ENCODE measurements around the gene LCMT2.
"Not testable (repeated sequence)": the region's sequence is repeated elsewhere in the genome, so short reads cannot be mapped to it uniquely, and the experiment has no call there.

LCMT2 gene

DNA sequence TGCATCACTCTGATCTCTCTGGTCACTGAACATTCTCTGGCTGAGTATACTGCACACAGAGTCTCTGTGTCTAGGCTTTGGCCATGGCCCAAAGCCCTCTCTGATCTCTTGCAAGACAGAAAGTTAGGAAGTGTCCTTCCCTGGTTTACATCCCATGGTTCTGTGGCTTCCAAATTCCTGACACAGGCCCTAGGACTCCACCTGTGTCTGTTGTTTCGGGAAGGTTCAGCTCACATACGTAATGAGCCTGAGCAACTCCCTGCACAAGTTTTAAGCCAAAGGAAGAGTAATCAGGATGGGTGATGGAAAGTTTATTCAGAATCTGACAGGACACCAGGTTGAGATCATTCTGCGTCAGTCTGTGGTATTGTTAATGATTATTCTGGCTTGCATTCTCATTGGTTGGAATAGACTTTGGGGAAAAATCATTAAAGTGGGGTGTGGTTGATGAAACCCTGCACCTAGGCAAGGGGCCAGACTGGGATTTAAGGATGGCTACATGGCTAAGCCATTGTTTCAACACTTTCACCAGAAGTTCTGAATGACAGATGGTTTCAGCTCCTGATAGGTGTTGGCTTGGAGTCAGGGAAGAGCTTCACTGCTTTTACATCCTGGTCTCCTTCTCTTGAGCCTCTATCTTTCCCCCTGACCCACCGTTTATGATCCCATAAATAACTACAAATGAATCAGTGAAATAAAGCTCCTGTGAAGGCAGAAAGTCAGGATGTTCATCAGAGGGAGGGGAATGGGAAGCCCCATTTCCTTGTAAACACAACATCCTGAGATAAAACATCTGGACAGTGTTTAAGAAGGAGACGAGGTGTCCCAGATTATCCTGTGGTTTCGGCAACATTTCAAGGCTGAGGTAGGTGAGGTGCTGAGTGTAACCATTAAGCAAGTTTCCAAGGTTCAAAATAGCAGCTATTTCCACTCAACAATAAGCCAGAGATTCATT is 14.1 kb downstream of the LCMT2 start:
- no peak for DNase-seq (ENCODE audit: low read depth in 2 of 2)

- DNase-seq (ENCODE audit: low read depth in 2 of 2): no peak
Observed at GRCh38 chr15:43314171-43314570, 16.2 kb downstream of the LCMT2 start.

DNA sequence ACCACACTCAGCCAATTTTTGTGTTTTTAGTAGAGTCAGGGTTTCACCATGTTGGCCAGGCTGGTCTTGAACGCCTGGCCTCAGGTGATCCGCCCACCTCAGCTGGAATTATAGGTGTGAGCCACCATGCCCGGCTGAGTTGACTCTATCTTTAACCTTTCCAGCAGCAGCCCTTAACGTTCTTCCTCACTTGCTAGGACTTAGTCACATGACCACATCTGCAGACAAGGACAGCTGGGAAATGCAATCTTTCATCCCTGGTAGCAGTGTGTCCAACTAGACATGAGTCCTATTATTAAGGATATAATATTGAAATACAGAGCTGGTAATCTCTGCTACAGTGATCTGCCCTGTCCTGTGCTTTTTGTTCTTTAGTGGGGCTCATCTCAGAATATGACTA is 18.0 kb downstream of the LCMT2 start:
- no peak for DNase-seq (ENCODE audit: low read depth in 2 of 2)

GRCh38 chr15:43302205-43302817 is 28.1 kb downstream of the LCMT2 start, which contains the start of gene TGM7:
TGM7 (minus strand) TSS chr15:43302255.
- no peak for DNase-seq (ENCODE audit: low read depth in 2 of 2)

GRCh38 chr15:43299884-43300283 is 30.5 kb downstream of the LCMT2 start:
- no peak for DNase-seq (ENCODE audit: low read depth in 2 of 2)

DNA sequence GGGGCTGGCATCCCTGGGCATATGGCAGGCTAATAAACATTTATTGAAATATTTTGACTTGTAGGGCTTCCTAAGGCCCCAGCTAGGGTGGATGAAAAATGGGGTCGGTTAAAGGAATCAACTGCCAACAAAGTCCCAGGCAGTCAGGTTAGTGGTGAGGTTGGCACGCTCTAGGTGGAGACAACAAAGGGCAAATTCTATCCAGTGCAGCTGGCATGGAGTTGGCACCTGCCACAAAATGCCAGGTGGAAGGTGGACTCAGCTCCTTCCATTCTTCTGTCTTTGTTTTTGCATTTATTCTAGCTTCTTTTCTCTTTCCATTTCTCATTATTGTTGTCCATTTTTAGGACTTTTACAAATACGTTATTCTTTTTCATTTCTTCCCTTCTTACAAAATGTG is 31.0 kb downstream of the LCMT2 start:
- no peak for DNase-seq (ENCODE audit: low read depth in 2 of 2)

- no peak for DNase-seq (ENCODE audit: low read depth in 2 of 2)
Observed at GRCh38 chr15:43294091-43294706, 36.2 kb downstream of the LCMT2 start.

DNA sequence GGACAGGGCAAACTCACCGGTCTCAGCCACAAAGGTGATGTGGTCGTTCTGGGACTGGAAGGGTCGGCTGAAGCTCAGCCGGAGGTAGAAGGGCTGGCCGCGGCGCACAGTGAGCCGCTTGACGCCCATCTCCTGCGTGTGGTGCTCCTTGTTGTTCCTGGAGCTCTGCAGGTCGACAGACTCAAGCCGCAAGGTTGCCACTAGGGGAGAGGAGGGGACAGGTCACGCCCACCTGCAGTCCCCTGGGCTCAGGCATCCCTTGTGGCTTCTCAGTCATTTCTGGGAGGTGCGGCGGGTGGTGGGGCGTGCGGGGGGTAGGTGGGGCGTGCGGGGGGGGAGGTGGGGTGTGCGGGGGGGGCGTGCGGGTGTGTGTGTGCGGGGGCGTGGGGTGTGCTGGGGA is 36.9 kb downstream of the LCMT2 start:
- DNase-seq (ENCODE audit: low read depth in 2 of 2): no peak

GRCh38 chr15:43292375-43293078 is 37.8 kb downstream of the LCMT2 start:
- no peak for DNase-seq (ENCODE audit: low read depth in 2 of 2)

DNA sequence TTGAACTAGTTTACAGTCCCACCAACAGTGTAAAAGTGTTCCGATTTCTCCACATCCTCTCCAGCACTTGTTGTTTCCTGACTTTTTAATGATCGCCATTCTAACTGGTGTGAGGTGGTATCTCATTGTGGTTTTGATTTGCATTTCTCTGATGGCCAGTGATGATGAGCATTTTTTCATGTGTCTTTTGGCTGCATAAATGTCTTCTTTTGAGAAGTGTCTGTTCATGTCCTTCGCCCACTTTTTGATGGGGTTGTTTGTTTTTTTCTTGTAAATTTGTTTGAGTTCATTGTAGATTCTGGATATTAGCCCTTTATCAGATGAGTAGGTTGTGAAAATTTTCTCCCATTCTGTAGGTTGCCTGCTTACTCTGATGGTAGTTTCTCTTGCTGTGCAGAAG is 40.7 kb downstream of the LCMT2 start:
- DNase-seq (ENCODE audit: low read depth in 2 of 2): not testable (repeated sequence)

GRCh38 chr15:43287254-43287653 is 43.1 kb downstream of the LCMT2 start:
- no peak for DNase-seq (ENCODE audit: low read depth in 2 of 2)

- DNase-seq (ENCODE audit: low read depth in 2 of 2): no peak
Observed at GRCh38 chr15:43286074-43286473, 44.3 kb downstream of the LCMT2 start.

GRCh38 chr15:43285609-43286037 is 44.8 kb downstream of the LCMT2 start:
- peak in 1 of 2 donors; percentile 24 for DNase-seq (ENCODE audit: low read depth in 2 of 2)

DNA sequence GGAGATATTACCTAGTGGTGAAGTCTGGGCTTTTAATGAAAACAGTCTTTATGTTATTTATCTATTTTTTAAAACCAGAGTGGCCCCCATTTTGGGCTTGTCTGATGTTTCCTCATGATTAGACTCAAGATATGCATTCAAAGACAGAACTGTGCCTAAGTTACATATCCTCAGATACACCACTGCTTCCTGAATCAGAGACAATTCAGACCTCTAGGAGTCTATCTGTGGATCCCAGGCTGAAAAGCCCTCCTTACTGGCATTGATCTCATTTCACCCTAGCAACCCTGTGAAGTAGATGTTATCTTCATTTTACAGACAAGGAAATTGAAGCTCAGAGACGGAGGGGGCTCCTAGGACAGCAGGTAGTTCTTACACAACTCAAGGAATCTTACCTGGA is 46.8 kb downstream of the LCMT2 start:
- DNase-seq (ENCODE audit: low read depth in 2 of 2): no peak

DNA sequence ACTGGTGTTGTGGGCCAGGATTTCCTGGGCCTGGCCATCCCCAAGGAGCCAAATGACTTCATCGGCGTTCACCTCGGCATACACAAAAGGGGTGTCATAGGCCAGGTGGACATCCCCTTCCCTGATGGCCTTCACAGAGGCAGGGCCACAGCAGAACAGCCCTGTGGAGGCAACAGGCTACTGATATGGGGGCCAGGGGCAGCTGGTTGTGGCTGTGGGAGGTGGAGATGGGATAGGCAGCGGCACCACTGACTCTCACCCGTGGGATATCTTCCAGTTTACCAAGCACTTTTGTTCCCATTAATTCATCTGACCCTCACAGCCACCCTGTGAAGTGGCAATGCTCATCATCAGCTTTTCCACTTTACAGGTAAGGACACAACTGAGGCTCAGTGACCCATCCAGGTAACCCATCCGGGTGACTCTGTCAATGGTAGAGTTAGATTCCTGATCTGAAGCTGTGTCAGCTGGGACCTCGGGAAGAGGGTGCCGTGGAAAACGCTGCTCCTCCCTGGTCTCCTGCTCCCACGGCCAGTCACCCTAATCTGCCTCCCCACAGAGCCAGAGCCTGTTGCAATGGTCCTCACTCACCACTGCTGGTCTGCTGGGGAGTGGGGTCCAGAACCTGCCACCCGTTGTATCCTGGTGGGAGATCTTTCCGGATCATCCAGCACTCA is 48.3 kb downstream of the LCMT2 start:
- DNase-seq (ENCODE audit: low read depth in 2 of 2): no peak

DNA sequence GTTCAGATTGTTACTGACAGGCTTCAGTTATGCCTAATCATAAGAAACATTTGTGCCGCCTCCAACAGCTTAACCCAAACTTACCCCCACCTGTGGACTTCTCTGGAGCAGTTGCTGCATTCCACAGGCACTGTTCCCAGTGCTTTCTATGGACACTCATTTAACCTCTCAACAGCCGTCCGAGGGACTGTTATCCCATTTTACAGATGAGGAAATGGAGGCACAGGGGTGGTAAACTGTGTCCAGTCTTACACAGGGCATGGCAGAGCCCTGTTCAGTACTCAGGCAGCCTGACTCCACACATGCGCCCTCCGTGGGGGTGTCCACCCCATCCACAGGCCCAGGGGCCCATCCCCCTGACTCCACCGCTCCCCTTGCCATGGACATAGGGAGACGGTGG is 49.4 kb downstream of the LCMT2 start:
- DNase-seq (ENCODE audit: low read depth in 2 of 2): no peak

DNA sequence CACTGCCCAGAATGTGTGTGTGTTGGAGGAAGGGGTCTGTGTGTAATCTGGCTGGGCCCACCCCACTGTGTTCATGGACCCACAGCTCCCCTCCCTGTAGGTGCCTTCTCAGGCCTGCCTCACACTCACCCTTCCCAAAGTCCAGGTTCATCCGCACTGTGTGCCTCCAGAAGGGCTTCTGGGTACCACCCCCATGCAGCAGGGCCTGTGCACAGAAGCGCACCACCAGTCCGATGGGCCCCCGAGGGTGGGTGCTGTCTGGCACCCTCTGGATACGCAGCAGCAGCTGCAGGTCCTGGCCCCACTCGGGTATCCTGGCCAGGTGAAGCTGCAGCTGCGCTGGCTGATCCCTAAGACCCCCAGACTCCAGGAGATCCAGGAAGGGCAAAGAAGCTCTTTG is 50.9 kb downstream of the LCMT2 start:
- DNase-seq (ENCODE audit: low read depth in 2 of 2): no peak

DNA sequence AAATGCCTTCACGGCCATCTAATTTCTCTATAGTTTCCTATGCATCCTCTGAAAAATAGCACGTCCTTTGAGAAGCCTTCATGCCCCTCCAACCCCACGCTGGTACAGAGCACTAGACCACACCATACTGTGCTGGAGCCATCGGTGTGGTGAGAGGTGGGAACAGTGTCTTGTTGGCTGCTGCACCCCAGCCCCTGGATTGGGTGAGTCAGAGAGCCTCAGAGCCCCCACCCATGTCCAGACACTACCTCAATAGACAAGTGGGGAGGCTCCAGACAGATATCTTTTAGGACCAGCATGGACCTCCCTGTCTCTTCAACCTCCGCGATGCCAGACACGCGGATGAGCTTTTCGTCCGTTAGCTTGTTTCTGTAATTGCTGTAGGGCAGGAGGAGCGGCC is 51.5 kb downstream of the LCMT2 start:
- no peak for DNase-seq (ENCODE audit: low read depth in 2 of 2)

GRCh38 chr15:43277901-43278300 is 52.5 kb downstream of the LCMT2 start:
- no peak for DNase-seq (ENCODE audit: low read depth in 2 of 2)

- DNase-seq (ENCODE audit: low read depth in 2 of 2): no peak
Observed at GRCh38 chr15:43277231-43277823, 53.0 kb downstream of the LCMT2 start.

GRCh38 chr15:43276563-43277200 is 53.7 kb downstream of the LCMT2 start:
- DNase-seq (ENCODE audit: low read depth in 2 of 2): no peak
